T-helper 9 cell (primary cell): ENCODE data around the gene DUOXA2.
"Not testable (repeated sequence)": the region's sequence is repeated elsewhere in the genome, so short reads cannot be mapped to it uniquely, and the experiment has no call there.

Experiments
- DNase-seq: peaks from one replicate; pipeline ENCODE4 v3.0.0-alpha.2; 2020

DUOXA2 gene

GRCh38 chr15:45118131-45118588 is 4.0 kb downstream of the DUOXA2 start:
- peak; percentile 74 for DNase-seq

GRCh38 chr15:45118996-45119395 is 4.9 kb downstream of the DUOXA2 start:
- no peak for DNase-seq

GRCh38 chr15:45120081-45120972 is 6.2 kb downstream of the DUOXA2 start:
- DNase-seq, result no peak

GRCh38 chr15:45121020-45121419 is 6.9 kb downstream of the DUOXA2 start:
- DNase-seq, result no peak

- DNase-seq, result no peak
Measured at GRCh38 chr15:45121706-45122417, 7.7 kb downstream of the DUOXA2 start.

DNA sequence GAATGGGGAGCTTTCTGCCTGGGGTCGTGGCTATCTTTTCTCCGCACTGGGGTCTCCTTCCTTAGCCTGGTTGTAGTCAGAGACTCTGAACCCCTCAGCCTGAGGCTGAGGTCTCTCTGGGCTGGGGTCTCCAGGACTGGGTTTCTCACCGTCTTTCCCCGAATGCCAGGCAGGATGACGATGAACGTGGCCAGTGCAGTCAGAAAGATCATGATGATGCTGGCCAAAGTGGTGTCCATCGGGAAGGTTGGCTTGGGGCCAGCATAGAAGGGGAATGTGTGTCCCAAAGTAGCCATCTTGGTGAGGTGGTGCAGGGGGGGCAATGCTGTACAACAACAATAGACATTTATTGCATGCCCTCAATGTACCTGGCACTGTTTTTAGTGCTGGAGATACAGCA is 8.6 kb downstream of the DUOXA2 start:
- DNase-seq, result no peak

DNA sequence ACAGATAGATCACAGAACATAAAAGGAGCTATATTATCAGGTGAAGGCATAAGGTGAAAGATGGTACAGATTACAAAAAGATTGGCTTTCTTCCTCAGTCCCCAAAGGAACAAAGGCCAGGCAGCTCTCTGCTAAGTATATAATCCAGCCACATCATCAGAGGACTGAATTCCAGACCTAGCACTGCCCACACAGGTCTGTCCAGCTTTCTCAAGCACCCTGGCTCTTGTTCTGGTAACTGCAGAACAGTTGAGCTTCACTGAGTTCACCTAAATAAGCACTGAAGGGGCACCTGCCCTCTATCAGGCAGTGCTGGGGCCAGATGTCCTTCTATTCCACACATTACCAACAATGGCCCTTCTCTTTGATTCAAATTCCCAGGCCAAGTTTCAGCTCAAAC is 9.3 kb downstream of the DUOXA2 start:
- DNase-seq, result no peak

DNA sequence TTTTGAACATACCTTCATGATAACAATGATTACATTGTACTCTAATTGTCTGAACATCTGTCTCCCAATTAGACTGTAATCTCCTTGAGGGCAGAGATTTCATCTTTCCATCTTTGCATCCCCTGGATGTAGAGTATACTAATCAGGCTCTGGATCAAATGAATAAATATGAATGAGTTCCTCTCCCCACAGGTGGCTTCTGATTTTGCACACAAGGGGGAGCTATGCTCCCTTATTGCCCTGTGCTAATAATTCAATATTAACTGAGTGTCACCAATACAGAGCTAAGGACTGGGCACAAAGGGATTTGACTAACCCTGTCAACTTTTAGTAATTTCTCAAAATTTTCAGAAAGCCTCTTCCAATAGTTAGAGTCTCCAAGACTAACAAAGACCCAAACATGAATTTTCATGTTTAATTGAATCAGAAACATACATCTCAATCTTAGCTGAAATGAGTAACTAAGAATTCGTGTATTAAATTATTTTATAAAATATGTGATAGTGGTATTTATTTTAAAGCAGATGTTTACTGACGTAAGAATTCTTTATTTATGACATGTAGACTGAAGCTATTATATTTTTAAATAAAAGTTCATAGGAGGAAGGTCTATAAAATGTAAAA is 12.5 kb downstream of the DUOXA2 start:
- peak; percentile 19 for DNase-seq

- no peak for DNase-seq
Measured at GRCh38 chr15:45128971-45129639, 15.0 kb downstream of the DUOXA2 start.

DNA sequence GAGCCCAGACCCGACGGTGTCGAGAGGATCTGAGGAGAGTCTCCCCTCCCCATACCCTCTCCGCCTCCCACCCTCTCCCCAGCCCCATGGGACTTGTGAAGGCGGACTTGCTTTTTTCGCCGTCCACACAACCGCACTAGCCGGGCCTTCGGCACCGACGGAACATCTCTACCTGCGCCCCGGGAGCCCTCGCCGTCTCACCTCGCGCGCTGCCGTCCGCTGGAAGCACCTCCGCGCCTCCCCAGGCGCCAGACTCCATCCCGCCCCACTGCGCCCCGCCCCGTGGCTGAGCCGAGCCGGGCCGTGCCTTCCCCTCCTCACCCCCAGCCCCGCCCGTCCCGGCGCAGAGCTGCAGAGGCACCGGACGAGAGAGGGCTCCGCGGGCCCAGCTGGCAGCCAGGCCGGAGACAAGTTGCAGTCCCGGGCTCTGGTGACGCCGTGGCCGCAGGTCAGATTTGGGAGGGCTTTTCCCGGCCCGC is 15.6 kb downstream of the DUOXA2 start, which contains the start of the genes DUOX1 and DUOXA1:
Gene DUOX1 (plus strand): TSS at position 344 of the 479 bp plus-strand sequence. CDS start 1,973 bp downstream, outside the sequence.
Gene DUOXA1 (minus strand): TSS at position 229 of the 479 bp plus-strand sequence. CDS start 6,865 bp downstream, outside the sequence.
- no peak for DNase-seq

DNA sequence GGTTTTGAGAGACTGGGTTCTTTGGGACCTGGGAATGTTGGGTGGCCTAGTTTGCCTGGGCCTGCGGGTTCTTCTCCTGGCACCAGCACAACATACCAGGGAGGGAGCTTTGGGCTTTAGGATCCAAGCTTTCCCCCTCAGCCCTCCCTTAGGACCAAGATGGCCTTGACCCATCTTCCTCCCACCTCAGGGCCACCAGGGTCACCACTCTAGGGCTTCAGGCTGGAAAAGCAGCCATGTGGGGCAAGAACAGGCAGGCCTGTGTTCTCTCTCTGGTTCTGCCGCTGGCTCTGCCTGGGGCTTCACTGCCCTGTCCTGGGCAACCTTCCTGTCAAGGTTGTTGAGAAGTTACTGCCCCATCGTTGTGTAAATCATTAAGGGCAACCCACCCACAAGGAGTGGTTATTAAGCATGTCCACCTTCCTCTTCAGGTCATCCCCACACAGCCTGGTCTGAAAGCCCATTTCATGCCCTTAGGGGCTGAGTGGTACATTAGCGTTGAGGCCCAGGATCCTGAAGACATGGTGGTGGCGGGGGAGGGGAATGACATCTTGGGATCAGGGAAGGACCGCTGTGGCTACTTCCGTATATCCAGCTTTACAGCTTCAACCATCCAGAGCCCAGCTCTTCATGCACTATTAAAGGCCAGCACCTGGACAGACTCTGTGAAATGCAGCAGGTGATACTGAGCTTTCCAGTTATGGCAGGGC is 16.3 kb downstream of the DUOXA2 start:
- DNase-seq, result no peak

DNA sequence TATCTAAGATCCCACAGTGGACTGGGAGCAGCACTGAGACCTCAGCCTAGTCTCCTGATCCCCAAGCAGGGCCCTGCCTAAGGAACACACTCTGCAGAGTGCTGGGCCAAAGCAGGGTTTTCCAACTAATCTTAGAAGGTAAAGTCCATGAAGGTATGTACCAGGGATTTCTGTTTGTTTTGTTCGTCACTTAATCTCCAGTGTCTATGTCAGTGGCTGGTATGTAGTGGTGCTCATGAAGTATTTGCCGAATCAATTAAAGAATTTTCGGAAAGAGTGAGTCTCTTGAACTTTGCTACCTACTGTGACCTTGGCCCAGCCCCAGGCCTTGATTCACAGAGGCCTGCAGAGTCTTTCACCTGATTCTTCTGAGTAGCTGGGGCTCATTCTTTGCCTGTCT is 17.4 kb downstream of the DUOXA2 start:
- DNase-seq, result no peak

GRCh38 chr15:45132844-45133560 is 18.9 kb downstream of the DUOXA2 start:
- no peak for DNase-seq

DNA sequence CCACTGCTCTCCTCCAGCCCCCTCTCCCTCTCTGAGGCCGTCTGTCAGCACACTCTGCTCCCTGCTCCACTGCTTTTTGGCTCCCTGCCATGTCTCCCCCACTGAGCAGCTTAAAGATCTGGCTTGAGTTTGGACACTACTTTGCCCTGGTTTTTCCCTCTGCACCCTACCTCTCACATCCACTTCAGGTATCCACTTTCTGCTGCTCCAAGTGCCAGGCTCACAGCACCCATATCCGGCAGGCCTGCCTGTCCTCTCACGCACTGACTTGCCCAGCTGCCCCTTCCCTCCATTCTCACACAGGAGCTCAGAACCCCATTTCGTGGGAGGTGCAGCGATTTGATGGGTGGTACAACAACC is 19.4 kb downstream of the DUOXA2 start:
- no peak for DNase-seq

DNA sequence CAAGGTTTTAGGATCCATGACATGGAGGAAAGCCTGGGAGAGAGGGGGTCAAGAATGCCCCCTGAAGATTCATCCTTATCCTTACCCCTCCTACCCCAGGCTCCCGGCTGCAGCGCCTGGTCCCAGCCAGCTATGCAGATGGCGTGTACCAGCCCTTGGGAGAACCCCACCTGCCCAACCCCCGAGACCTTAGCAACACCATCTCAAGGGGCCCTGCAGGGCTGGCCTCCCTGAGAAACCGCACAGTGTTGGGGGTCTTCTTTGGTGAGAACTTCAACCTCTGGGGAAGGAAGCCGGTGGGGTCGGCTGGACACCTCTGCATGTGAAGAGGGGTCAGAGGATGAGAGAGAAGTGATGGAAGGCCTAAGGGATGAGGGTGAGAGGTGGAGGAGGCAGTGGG is 19.9 kb downstream of the DUOXA2 start:
- no peak for DNase-seq

- DNase-seq, result no peak
Measured at GRCh38 chr15:45134682-45135604, 20.8 kb downstream of the DUOXA2 start.

GRCh38 chr15:45135705-45136377 is 21.7 kb downstream of the DUOXA2 start:
- DNase-seq, result not testable (repeated sequence)

GRCh38 chr15:45136378-45136764 is 22.2 kb downstream of the DUOXA2 start:
- DNase-seq, result no peak

DNA sequence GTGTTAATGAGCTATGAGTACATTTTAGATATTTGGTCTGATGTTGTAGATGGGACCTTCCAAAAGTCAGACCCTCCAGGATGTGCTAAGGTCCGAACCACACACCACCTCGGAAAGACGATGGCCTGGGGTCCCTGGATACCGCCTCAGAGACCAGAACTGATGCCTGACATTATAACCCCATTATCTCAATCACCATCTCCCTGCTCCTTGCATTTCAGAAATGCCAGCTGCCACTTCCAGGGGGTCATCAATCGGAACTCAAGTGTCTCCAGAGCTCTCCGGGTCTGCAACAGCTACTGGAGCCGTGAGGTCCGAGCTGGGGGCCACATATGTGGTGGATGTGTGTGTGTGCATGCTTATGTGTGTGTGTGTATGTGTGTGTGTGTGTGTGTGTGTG is 23.6 kb downstream of the DUOXA2 start:
- DNase-seq, result no peak
